ENCODE data around the gene CDT1.

- TF ChIP-seq CTCF (conservative IDR thresholded peaks at IDR 0.05; ENCODE audit: low read depth, low read length) (no peak), EZH2 (IDR thresholded peaks at IDR 0.05; ENCODE audit: low read length, unreplicated experiment) (no peak)
Observed at GRCh38 chr16:88833086-88833485, 29.5 kb downstream of the CDT1 start.

All from PC-3 (cell line).